Mucosa of descending colon (tissue), 3 donors: ENCODE data around the gene IMMP2L. TPM values are rescaled to one million over a fixed set of nuclear protein-coding genes. Genes with fewer than 3 reads are reported as not detected.
A peak's percentile ranks its signal among the peaks of the same experiment; 100 is the strongest.

Experiments used
- ATAC-seq: fragments of 200-7000 bp; cut with Tn5 transposase; one replicate; pipeline ENCODE4 v1.9.1; 2020; ENCODE audit warnings: mild to moderate bottlenecking, moderate library complexity
- DNase-seq, 3 donors: peaks; one replicate each; pipeline ENCODE4 v3.0.0-alpha.2; 2020
- H3K36me3 ChIP-seq: fragments of 200-600 bp; one replicate; pipeline ENCODE4 v1.8.0; 2021; ENCODE audit warnings: low read depth, mild to moderate bottlenecking
- H3K4me1 ChIP-seq: fragments of 200-600 bp; one replicate; pipeline ENCODE4 v1.8.0; 2021; ENCODE audit warnings: low read depth, mild to moderate bottlenecking
- H3K4me3 ChIP-seq: fragments of 200-600 bp; one replicate; pipeline ENCODE4 v1.8.0; 2021; ENCODE audit warnings: mild to moderate bottlenecking
- H3K9me3 ChIP-seq: fragments of 200-600 bp; one replicate; pipeline ENCODE4 v1.8.0; 2021; ENCODE audit warnings: mild to moderate bottlenecking
- CTCF ChIP-seq: fragments of 200-600 bp; IDR thresholded peaks from one replicate; pipeline ENCODE4 v1.8.0; 2022; ENCODE audit warnings: antibody characterized with exemption, mild to moderate bottlenecking
- intact Hi-C, 2 donors: fragments of 100-400 bp; cut with DNase I in 1 of 2; cut with micrococcal nuclease in 1 of 2; formaldehyde crosslinking; loops; one replicate each; pipeline versions ENCODE4 v1.11.0 to v1.11.1; 2022; cut with DNase I, micrococcal nuclease
- total RNA-seq, 3 donors: library from RNA; stranded (reverse); fragmentation: NEBNext Ultra II Directional in 2 of 3; extraction: Animal tissue kit (Norgen Biotek cat#: 25700) in 2 of 3; gene quantifications; one replicate each; pipeline versions ENCODE4 v1.2.1 to v1.2.4, GENCODE V29; 2021 to 2023
- donor health status: DM: no; HTN: no; CAD: no; lungs with moderate emphysema.
- donor health status: DM: no; HTN: no; CAD: no.
- donor health status: DM: no; HTN: yes; CAD: no.

IMMP2L gene
- total RNA-seq, 3 donors from 2014 or later, result 12.1 to 20.7 (median 17.7) TPM

- Histone ChIP-seq H3K9me3 (no peaks in the 10 kb centered on the region), H3K4me3 (no peak overlapping the region), H3K36me3 (no peaks in the 10 kb centered on the region), H3K4me1 (no peaks in the 10 kb centered on the region)
- no peak for TF ChIP-seq CTCF
- intact Hi-C loops, result no loop called here
- ATAC-seq (no peak), DNase-seq (no peak)
Observed at GRCh38 chr7:111578754-111579153, 16.5 kb upstream of the IMMP2L start.

- intact Hi-C loops, result no loop called here
- H3K36me3 ChIP-seq, result no peaks in the 10 kb centered on the region
- TF ChIP-seq CTCF, result no peak
- ATAC-seq (no peak), DNase-seq (no peak)
- H3K4me3 ChIP-seq, result no peak overlapping the region
- H3K4me1 ChIP-seq, result no peaks in the 10 kb centered on the region
- peaks cover 21% of the 10 kb centered on the region for H3K9me3 ChIP-seq
Observed at GRCh38 chr7:111571720-111572119, 9.4 kb upstream of the IMMP2L start.

- intact Hi-C loops, result no loop called here
- Histone ChIP-seq H3K36me3 (no peaks in the 10 kb centered on the region), H3K9me3 (peaks cover 21% of the 10 kb centered on the region), H3K4me1 (no peaks in the 10 kb centered on the region), H3K4me3 (no peak overlapping the region)
- DNase-seq (no peak), ATAC-seq (no peak)
- TF ChIP-seq CTCF, result no peak
Observed at GRCh38 chr7:111568870-111569462, 6.7 kb upstream of the IMMP2L start.

- ATAC-seq (no peak), DNase-seq (no peak)
- Histone ChIP-seq H3K9me3 (peaks cover 21% of the 10 kb centered on the region), H3K4me3 (no peak overlapping the region), H3K36me3 (no peaks in the 10 kb centered on the region), H3K4me1 (no peaks in the 10 kb centered on the region)
- intact Hi-C loops, result no loop called here
- TF ChIP-seq CTCF, result no peak
Observed at GRCh38 chr7:111568419-111568818, 6.1 kb upstream of the IMMP2L start.

- H3K9me3 ChIP-seq, result no peaks in the 10 kb centered on the region
- ATAC-seq (no peak), DNase-seq (no peak)
- intact Hi-C loops, result no loop called here
- no peak for TF ChIP-seq CTCF
- peaks cover 6% of the 10 kb centered on the region for H3K4me1 ChIP-seq
- H3K4me3 ChIP-seq, result no peak overlapping the region
- no peaks in the 10 kb centered on the region for H3K36me3 ChIP-seq
Observed at GRCh38 chr7:111564078-111564477, 1.8 kb upstream of the IMMP2L start.

GRCh38 chr7:111561654-111561903 lies 713 bp downstream of the IMMP2L start:
- Histone ChIP-seq H3K4me3 (peak overlapping the region; percentile 72), H3K36me3 (no peaks in the 10 kb centered on the region), H3K9me3 (no peaks in the 10 kb centered on the region), H3K4me1 (peaks cover 6% of the 10 kb centered on the region)
- intact Hi-C loops, result no loop called here
- ATAC-seq (peak; percentile 2), DNase-seq (peak in 1 of 3 donors; percentile 20)
- no peak for TF ChIP-seq CTCF
